GM12878 (cell line): ENCODE data around the gene SRRM3. TPM values are rescaled to one million over a fixed set of nuclear protein-coding genes. Genes with fewer than 3 reads are reported as not detected.

ENCODE experiments used
- ATAC-seq: fragments of 200-7000 bp; cut with Tn5 transposase; 3 replicates; pipeline ENCODE4 v1.9.1; 2020; ENCODE audit warnings: mild to moderate bottlenecking, moderate library complexity
- BruUV-seq: library from RNA; stranded (reverse); fragments of 400-500 nt; replicated peaks from 2 replicates; lab custom pipeline; 2021; lab: Mats Ljungman, UMichigan
- CTCF ChIA-PET: fragments of 300-600 bp; sonication (Branson Sonifier 250); formaldehyde crosslinking; extraction: SDS; loops from one replicate; lab custom pipeline; 2021; ENCODE audit warnings: inconsistent platforms; lab: Yijun Ruan, JAX
- POLR2A ChIA-PET: fragments of 350-600 bp; formaldehyde crosslinking; extraction: SDS; loops from one replicate; lab custom pipeline; 2021; ENCODE audit warnings: inconsistent platforms; lab: Charles Lee
- RAD21 ChIA-PET: fragments of 300-600 bp; sonication (Branson Sonifier 250); formaldehyde crosslinking; loops from one replicate; lab custom pipeline; 2023; ENCODE audit warnings: antibody characterized with exemption; ENCODE audit not compliant: unreplicated experiment; lab: Charles Lee
- SMC1A ChIA-PET: fragments of 300-600 bp; sonication (Branson Sonifier 250); formaldehyde crosslinking; loops from one replicate; lab custom pipeline; 2023; ENCODE audit not compliant: unreplicated experiment, uncharacterized antibody; lab: Charles Lee
- DNase-seq: peaks from one replicate; pipeline ENCODE4 v3.0.0-alpha.2; 2011; ENCODE audit warnings: low read depth, low spot score
- FAIRE-seq: peaks from 3 replicates; lab custom pipeline; 2011; peaks lifted over from hg19 to GRCh38; lab: Jason Lieb, UNC
- H2AFZ ChIP-seq: 2 replicates; pipeline ENCODE4 v1.6.0; 2011; ENCODE audit warnings: low read depth, low read length, control low read depth; ENCODE audit not compliant: control insufficient read depth
- H3K27ac ChIP-seq: 2 replicates; pipeline ENCODE4 v1.5.1; 2011; ENCODE audit warnings: control low read depth; ENCODE audit not compliant: control insufficient read depth, insufficient read depth
- H3K27me3 ChIP-seq, 2 experiments: replicated peaks in 1 of 2; 2 replicates each; pipeline versions ENCODE4 v1.6.0 to v1.6.1; 2011; ENCODE audit warnings: low read length in 1 of 2; ENCODE audit not compliant: control insufficient read depth in 2 of 2, insufficient read depth in 2 of 2
- H3K36me3 ChIP-seq, 2 experiments: 2 replicates each; pipeline ENCODE4 v1.5.1; 2011; ENCODE audit warnings: low read length in 1 of 2; ENCODE audit not compliant: control insufficient read depth in 2 of 2, insufficient read depth in 2 of 2
- H3K4me1 ChIP-seq: 2 replicates; pipeline ENCODE4 v1.6.1; 2011; ENCODE audit warnings: mild to moderate bottlenecking, low read length, moderate library complexity, mixed read lengths; ENCODE audit not compliant: control insufficient read depth, insufficient read depth
- H3K4me2 ChIP-seq: 2 replicates; pipeline ENCODE4 v1.6.0; 2011; ENCODE audit warnings: control low read depth; ENCODE audit not compliant: control insufficient read depth, insufficient read depth
- H3K4me3 ChIP-seq: fragments of 200-600 bp; sonication (generic); 2 replicates; pipeline ENCODE4 v1.5.1; 2016
- H3K79me2 ChIP-seq: 2 replicates; pipeline ENCODE4 v1.6.0; 2011; ENCODE audit warnings: low read length; ENCODE audit not compliant: control insufficient read depth, insufficient read depth
- H3K9ac ChIP-seq: 2 replicates; pipeline ENCODE4 v1.8.0; 2011; ENCODE audit warnings: low read length, control low read depth, mixed read lengths; ENCODE audit not compliant: control insufficient read depth, insufficient read depth
- H3K9me3 ChIP-seq: replicated peaks from 3 replicates; pipeline ENCODE4 v1.5.1; 2011; ENCODE audit warnings: mild to moderate bottlenecking, low read length; ENCODE audit not compliant: control insufficient read depth, insufficient read depth
- H4K20me1 ChIP-seq: 2 replicates; pipeline ENCODE4 v1.6.0; 2011; ENCODE audit not compliant: control insufficient read depth, insufficient read depth
- CEBPZ ChIP-seq: fragments of 150-350 bp; IDR thresholded peaks from 2 replicates; pipeline ENCODE4 v1.6.1; 2016; ENCODE audit warnings: low read depth, low read length
- E2F8 ChIP-seq: fragments of 450-650 bp; IDR thresholded peaks from 2 replicates; pipeline ENCODE4 v1.6.1; 2018; ENCODE audit warnings: mild to moderate bottlenecking, low read depth, moderate library complexity; ENCODE audit not compliant: partially characterized antibody
- NR2C1 ChIP-seq: fragments of 450-650 bp; IDR thresholded peaks from 2 replicates; pipeline ENCODE4 v1.6.1; 2017; ENCODE audit warnings: antibody characterized with exemption, mild to moderate bottlenecking, moderate library complexity
- SMC3 ChIP-seq: IDR thresholded peaks from 2 replicates; pipeline ENCODE4 v1.6.1; 2011; ENCODE audit warnings: low read length, improper control_type of control experiment, borderline replicate concordance
- SREBF1 ChIP-seq: IDR thresholded peaks from 2 replicates; pipeline ENCODE4 v1.6.1; 2012; ENCODE audit warnings: mild to moderate bottlenecking, low read length
- ZNF24 ChIP-seq: fragments of 450-650 bp; IDR thresholded peaks from 2 replicates; pipeline ENCODE4 v1.6.1; 2017; ENCODE audit warnings: antibody characterized with exemption, mild to moderate bottlenecking
- ZSCAN29 ChIP-seq: fragments of 450-650 bp; IDR thresholded peaks from 2 replicates; pipeline ENCODE4 v1.6.1; 2017; ENCODE audit warnings: mild to moderate bottlenecking, moderate library complexity
- WGBS: methylation state at CpG from one replicate; pipeline ENCODE4 v1.1.6; 2016; ENCODE audit warnings: low lambda C conversion rate; ENCODE audit not compliant: insufficient replicate concordance, insufficient coverage; ENCODE audit errors: missing lambda C conversion rate; 5-methylcytosine and 5-hydroxymethylcytosine counted together
- in situ Hi-C: fragments of 300-500 bp; cut with MboI; formaldehyde crosslinking; loops from 9 replicates; pipeline ENCODE4 v1.14.3; 2018; ENCODE audit warnings: mixed read lengths
- intact Hi-C: fragments of 100-400 bp; cut with micrococcal nuclease; formaldehyde crosslinking; loops from one replicate; pipeline ENCODE4 v1.14.2; 2022; ENCODE audit not compliant: unreplicated experiment
- polyA plus RNA-seq, 11 experiments: library from polyadenylated mRNA; depleted of rRNA in 4 of 11; unstranded in 6 of 11; stranded (reverse) in 5 of 11; fragments of >200 nt; fragmentation: Nextera tagmentation in 4 of 11; fragmentation: Illumina TruSeq in 1 of 11; extraction: Ambion mirVana in 4 of 11; extraction: Trizol in 1 of 11; gene quantifications; 1 replicate in 1 of 11; 2 replicates in 10 of 11; pipeline versions ENCODE4 v1.2.1 to v1.2.3, GENCODE V29; 2011 to 2016; ENCODE audit warnings: inconsistent platforms in 2 of 11, missing spikeins in 2 of 11, low read depth in 1 of 11
- total RNA-seq, 4 experiments: library from RNA; depleted of rRNA in 3 of 4; stranded (reverse); fragments of >200 nt in 3 of 4; fragmentation: Illumina TruSeq in 1 of 4; extraction: Trizol in 1 of 4; gene quantifications; 2 replicates each; pipeline versions ENCODE4 v1.2.1 to v1.2.3, GENCODE V29; 2013 to 2021
- TF ChIP-seq, protein P1 (sequence below): IDR thresholded peaks from 2 replicates; pipeline ENCODE4 v1.6.1; 2011; ENCODE audit warnings: low read depth, mild to moderate bottlenecking, low read length, moderate library complexity, borderline replicate concordance; ENCODE audit errors: extremely low read depth
- TF ChIP-seq, protein P2 (sequence below): fragments of 450-650 bp; IDR thresholded peaks from 2 replicates; pipeline ENCODE4 v1.6.1; 2017; ENCODE audit warnings: low read depth, mild to moderate bottlenecking, moderate library complexity

Gene SRRM3
- total and polyA plus RNA-seq, 10 of the 15 experiments (the other 5 are each of a cell fraction or from before 2014, with no cell fraction given) = 0.03 to 0.15 (median 0.05) TPM; not detected in 6

GRCh38 chr7:76209310-76209709, 7.6 kb downstream of the SRRM3 start (continued):
- TF ChIP-seq E2F8 = no peak
- no peak for TF ChIP-seq NR2C1
- no peak for TF ChIP-seq SREBF1
- TF ChIP-seq CEBPZ = no peak
- TF ChIP-seq ZSCAN29 = no peak
- TF ChIP-seq ZNF24 = no peak
- no peak for TF ChIP-seq SMC3

DNA sequence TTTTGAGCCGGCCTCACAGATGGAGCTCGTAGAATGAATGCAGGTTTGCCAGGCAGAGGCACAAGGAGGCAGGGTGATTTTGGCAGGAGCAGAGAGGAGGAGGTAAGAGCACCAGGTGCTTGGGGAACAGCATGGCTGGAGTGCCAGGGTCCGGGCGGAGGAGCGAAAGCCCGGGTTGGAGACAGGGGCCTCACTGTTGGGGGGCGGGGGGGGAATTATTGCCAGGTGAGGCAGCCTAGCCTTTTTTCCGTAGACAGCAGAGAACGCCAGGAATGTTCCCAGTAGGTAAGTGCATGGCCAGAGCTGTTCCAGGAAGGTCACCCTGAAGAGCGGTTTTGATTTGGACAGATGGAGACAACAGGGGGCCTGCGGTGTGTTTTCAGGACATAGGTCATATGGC, 9.5 kb downstream of the SRRM3 start:
- H2AFZ ChIP-seq = no peak overlapping the region
- ATAC-seq = no peak
- intact Hi-C loops (no loop called here), in situ Hi-C loops (no loop called here)
- WGBS = 60% methylated on average over 11 of the region's 11 CpGs
- POLR2A ChIA-PET = no interaction called here
- H3K9me3 ChIP-seq = no peaks in the 10 kb centered on the region
- H3K27ac ChIP-seq = no peak overlapping the region
- H3K27me3 ChIP-seq = no peaks in the 10 kb centered on the region
- BruUV-seq = no TSS peak
- no peaks in the 10 kb centered on the region for H3K36me3 ChIP-seq
- TF ChIP-seq, protein P1, sequence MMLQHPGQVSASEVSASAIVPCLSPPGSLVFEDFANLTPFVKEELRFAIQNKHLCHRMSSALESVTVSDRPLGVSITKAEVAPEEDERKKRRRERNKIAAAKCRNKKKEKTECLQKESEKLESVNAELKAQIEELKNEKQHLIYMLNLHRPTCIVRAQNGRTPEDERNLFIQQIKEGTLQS = no peak
- TF ChIP-seq, protein P2, sequence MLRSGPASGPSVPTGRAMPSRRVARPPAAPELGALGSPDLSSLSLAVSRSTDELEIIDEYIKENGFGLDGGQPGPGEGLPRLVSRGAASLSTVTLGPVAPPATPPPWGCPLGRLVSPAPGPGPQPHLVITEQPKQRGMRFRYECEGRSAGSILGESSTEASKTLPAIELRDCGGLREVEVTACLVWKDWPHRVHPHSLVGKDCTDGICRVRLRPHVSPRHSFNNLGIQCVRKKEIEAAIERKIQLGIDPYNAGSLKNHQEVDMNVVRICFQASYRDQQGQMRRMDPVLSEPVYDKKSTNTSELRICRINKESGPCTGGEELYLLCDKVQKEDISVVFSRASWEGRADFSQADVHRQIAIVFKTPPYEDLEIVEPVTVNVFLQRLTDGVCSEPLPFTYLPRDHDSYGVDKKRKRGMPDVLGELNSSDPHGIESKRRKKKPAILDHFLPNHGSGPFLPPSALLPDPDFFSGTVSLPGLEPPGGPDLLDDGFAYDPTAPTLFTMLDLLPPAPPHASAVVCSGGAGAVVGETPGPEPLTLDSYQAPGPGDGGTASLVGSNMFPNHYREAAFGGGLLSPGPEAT = no peak
- SMC1A ChIA-PET = no interaction called here
- CTCF ChIA-PET = no interaction called here
- H4K20me1 ChIP-seq = no peaks in the 10 kb centered on the region
- RAD21 ChIA-PET = no interaction called here
- no peak for DNase-seq
- no peak overlapping the region for H3K4me2 ChIP-seq
- H3K79me2 ChIP-seq = no peaks in the 10 kb centered on the region
- no peak overlapping the region for H3K4me3 ChIP-seq
- no peak for FAIRE-seq
- no peaks in the 10 kb centered on the region for H3K4me1 ChIP-seq
- H3K9ac ChIP-seq = no peak overlapping the region
